HG03039 (cell line): ENCODE data around the gene USP34.
"Not testable (repeated sequence)": the region's sequence is repeated elsewhere in the genome, so short reads cannot be mapped to it uniquely, and the experiment has no call there.

Experiments used
- ATAC-seq: cut with Tn5 transposase; IDR thresholded peaks from one replicate; pipeline ENCODE4 v1.9.1; 2021; ENCODE audit warnings: mild to moderate bottlenecking, moderate library complexity; ENCODE audit not compliant: unreplicated experiment

Gene USP34

GRCh38 chr2:61461404-61461803, 9.5 kb downstream of the USP34 start:
- no peak for ATAC-seq

GRCh38 chr2:61460163-61460562, 10.7 kb downstream of the USP34 start:
- no peak for ATAC-seq

GRCh38 chr2:61456746-61457420, 14.0 kb downstream of the USP34 start:
- ATAC-seq = no peak

- ATAC-seq = no peak
These were observed 14.7 kb downstream of the USP34 start for GRCh38 chr2:61456070-61456745.

- ATAC-seq = not testable (repeated sequence)
These were observed 15.9 kb downstream of the USP34 start for GRCh38 chr2:61454972-61455371.

- ATAC-seq = no peak
These were observed 16.5 kb downstream of the USP34 start for GRCh38 chr2:61454383-61454782.

GRCh38 chr2:61452392-61452791, 18.5 kb downstream of the USP34 start:
- ATAC-seq = no peak

GRCh38 chr2:61451178-61451577, 19.7 kb downstream of the USP34 start:
- no peak for ATAC-seq

- no peak for ATAC-seq
These were observed 20.7 kb downstream of the USP34 start for GRCh38 chr2:61450144-61450543.

GRCh38 chr2:61448229-61448628, 22.7 kb downstream of the USP34 start:
- ATAC-seq = no peak

- not testable (repeated sequence) for ATAC-seq
These were observed 23.9 kb downstream of the USP34 start for GRCh38 chr2:61446971-61447370.

- peak; percentile 66 for ATAC-seq
These were observed 27.4 kb downstream of the USP34 start for GRCh38 chr2:61443342-61444041.

- no peak for ATAC-seq
These were observed 31.5 kb downstream of the USP34 start for GRCh38 chr2:61439241-61440002.

- no peak for ATAC-seq
These were observed 32.2 kb downstream of the USP34 start for GRCh38 chr2:61438670-61439069.

- no peak for ATAC-seq
These were observed 33.7 kb downstream of the USP34 start for GRCh38 chr2:61437170-61437569.

GRCh38 chr2:61436092-61436491, 34.8 kb downstream of the USP34 start:
- no peak for ATAC-seq

- ATAC-seq = no peak
These were observed 35.6 kb downstream of the USP34 start for GRCh38 chr2:61435291-61435690.

- no peak for ATAC-seq
These were observed 36.6 kb downstream of the USP34 start for GRCh38 chr2:61434314-61434713.

- ATAC-seq = no peak
These were observed 37.3 kb downstream of the USP34 start for GRCh38 chr2:61433606-61434005.

- no peak for ATAC-seq
These were observed 37.9 kb downstream of the USP34 start for GRCh38 chr2:61432990-61433389.

- no peak for ATAC-seq
These were observed 39.5 kb downstream of the USP34 start for GRCh38 chr2:61431345-61431744.
